GM18951 (cell line): ENCODE results near the gene ACSM2A.
"Not testable (repeated sequence)": the region's sequence is repeated elsewhere in the genome, so short reads cannot be mapped to it uniquely, and the experiment has no call there.

ENCODE experiments used
- POLR2A ChIP-seq: IDR thresholded peaks from 4 replicates; pipeline ENCODE4 v1.6.1; 2011; ENCODE audit warnings: mild to moderate bottlenecking; ENCODE audit not compliant: insufficient read length, insufficient read depth; ENCODE audit errors: extremely low read depth
- in situ Hi-C: fragments of 300-500 bp; cut with MboI; formaldehyde crosslinking; loops from one replicate; pipeline ENCODE4 v1.12.0; 2022; ENCODE audit warnings: low sequenced_read_pairs, mixed read lengths, inconsistent platforms; ENCODE audit not compliant: unreplicated experiment

ACSM2A gene

DNA sequence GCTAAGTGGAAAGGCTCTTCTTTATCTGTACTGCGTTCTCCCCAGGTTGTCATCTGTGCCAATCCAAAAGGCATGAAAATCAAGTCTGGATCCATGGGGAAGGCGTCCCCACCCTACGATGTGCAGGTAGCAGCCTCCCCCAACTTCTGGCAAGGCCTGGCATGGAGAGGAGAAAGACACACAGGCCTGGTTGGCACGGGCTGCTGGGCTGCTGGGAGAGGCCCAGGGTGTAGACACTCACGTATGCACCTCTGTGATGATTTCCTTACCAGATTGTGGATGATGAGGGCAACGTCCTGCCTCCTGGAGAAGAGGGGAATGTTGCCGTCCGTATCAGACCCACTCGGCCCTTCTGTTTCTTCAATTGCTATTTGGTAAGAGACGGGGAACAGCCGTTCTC is 20.4 kb upstream of the ACSM2A start:
- TF ChIP-seq POLR2A = no peak
- in situ Hi-C loops = no loop called here

DNA sequence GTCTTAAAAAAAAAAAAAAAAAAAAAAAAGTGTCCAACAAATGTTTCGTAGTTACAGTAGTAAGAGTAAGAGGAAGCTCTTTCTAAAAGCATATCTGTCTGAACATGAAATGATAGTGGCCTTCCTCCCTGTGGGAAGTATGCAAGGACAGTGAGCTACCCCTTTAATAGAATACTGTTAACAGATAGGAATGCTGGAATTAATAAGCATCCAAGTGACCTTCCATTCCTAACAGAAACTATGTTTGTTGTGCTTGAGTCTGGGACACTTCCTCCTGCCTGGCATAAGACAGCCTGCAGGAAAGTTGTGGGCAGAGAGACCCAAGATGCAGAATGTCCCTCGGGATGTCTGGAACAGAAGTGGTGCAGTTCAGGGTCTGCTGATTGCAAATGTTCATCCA is 12.4 kb upstream of the ACSM2A start:
- in situ Hi-C loops = not testable (repeated sequence)

DNA sequence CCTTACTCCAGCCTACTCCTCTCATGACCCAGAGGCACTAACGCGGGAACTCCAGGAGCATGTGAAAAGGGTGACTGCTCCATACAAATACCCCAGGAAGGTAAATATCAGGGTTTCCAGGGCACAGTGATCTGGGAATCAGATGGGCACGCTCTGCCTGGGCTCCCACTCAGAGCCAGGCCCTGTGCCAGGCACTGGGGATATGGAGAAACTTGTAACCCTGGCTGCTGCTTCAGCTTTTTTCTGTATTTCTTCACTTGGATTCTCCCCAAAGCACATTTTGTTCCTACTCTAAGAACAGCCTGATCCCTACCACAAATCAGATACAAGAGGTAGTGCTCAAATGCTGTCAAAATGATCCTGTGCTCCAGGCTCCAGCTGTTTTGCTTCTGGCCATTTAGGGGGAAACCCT is 11.5 kb upstream of the ACSM2A start:
- in situ Hi-C loops = loop anchor here (5.0 kb wide), 1 partner anchor 147 kb away; no protein-coding TSS in a partner anchor

DNA sequence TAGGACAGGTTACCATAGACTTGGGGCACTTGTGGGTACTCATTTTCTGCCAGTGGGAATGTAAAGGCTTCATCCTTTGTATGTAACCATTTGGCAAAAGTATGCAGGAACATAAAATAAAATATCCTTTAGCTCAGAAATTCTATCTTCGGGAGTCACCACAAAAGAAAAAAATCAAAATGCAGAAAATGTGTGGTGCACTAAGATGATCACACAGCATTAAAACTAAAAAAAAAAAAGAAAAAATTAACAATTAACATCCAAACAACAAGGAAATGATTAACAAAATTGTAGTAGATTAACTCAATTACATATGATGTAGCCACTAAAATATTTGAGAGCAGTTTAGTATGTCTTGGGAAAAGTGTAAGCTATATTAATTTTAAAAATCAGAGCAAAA is 10.6 kb upstream of the ACSM2A start:
- in situ Hi-C loops = loop anchor here (5.0 kb wide), 1 partner anchor 147 kb away; no protein-coding TSS in a partner anchor

DNA sequence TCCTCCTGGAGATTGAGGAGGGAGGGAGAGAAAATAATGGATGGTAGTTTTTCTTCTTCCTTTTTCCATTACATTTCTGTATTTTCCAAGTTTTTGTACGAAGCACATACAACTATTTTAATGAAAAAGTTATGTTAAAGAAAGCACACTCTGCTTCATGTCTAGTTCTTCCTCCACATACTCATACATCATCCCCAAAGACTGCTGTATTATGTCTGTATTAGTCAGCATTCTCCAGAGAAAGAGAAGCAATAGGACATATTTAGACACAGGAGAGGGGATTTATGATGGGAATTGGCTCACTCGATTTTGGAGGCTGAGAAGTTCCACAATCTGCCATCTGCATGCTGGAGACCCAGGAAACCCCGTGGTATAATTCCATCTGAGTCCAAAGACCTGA is 10.1 kb upstream of the ACSM2A start:
- no peak for TF ChIP-seq POLR2A

DNA sequence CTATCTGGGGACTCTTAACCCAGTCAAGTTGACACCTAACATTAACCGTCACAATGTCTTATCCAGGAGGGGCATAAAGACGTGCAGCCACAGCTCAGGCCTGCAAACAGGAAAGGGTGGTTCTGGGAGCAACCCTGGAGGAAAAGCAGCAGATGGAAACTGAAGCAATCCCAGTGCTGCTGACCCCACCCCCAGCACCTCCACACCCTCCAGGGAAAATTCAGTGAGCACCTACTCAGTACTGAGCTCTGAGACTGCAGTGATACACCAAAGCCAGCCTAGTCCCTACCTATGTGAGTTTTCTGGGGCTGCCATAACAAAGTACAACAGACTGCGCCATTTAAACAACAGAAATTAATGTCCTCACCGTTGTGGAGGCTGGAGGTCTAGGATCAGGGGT is 9.5 kb upstream of the ACSM2A start:
- in situ Hi-C loops = loop anchor here (5.0 kb wide), 1 partner anchor 145 kb away; no protein-coding TSS in a partner anchor

More for the DNA sequence above, 10.1 kb upstream of the ACSM2A start:
- in situ Hi-C loops = loop anchor here (5.0 kb wide), 1 partner anchor 146 kb away; no protein-coding TSS in a partner anchor

DNA sequence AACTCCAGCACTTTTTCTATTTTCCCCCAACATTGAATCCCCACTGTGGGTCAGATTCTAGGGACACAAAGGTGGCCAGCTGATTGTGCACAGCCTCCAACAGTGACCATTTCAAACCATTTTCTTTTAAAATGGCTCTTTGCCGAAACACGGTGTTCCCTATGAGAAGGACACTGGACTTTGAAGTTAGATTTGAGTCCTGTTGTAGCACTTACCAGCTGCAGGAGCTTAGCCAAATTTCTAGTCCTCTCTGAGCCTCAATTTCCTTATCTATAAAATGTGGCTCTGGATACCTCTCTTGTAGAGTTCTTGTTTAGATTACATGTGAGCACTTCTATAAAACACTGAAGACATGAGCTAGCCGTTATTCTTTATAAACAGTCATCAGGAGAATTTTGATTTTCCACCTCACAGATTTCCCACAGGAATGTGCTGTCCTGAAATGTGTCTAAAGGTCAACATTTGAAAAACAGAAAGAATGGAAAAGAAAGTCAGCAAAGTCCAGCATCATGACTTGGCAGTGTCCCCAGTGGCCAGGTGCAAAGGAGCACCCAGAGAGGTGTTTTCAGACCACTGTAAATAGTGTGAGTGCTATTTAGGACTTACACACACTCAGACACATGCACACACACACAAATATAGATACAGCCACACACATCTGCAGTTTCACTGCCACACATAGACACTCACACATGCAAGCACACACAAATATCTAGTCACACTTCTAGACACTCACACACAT is 4.5 kb upstream of the ACSM2A start:
- in situ Hi-C loops = not testable (repeated sequence)

DNA sequence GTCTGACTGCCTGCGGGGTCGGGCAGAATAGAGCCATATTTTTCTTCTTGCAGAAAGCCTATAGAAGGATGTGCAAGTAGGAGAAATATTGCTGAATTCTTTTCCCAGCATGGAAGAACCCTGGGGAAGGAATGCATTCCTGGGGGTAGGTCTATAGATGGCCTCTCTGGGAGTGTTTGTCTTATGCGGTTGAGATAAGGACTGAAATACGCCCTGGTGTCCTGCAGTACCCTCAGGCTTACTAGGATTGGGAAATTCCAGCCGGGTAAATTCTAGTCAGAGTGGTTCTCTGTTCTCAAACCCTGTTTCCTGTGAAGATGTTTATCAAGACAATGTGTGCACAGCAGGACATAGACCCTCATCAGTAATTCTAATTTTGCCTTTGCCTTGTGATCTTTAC is 2.3 kb downstream of the ACSM2A start:
- in situ Hi-C loops = not testable (repeated sequence)

DNA sequence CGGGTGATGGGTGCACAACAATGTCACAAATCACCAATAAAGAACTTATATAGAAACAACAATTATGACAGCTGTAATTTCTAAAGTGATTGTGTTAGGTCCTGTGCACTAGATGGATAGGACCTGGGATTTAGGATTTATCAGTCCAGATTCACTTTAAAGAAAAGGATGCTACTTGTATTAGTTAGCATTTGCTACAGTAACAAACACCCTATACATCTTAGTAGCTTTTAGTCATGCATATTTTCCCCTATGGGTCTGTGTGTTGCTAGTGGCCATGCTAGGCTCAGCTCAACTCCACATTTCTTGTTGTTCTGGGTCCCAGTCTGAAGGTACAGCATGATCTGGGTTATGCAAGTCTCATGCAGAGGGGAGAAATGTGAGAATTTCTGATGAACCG is 7.9 kb downstream of the ACSM2A start:
- in situ Hi-C loops = not testable (repeated sequence)

DNA sequence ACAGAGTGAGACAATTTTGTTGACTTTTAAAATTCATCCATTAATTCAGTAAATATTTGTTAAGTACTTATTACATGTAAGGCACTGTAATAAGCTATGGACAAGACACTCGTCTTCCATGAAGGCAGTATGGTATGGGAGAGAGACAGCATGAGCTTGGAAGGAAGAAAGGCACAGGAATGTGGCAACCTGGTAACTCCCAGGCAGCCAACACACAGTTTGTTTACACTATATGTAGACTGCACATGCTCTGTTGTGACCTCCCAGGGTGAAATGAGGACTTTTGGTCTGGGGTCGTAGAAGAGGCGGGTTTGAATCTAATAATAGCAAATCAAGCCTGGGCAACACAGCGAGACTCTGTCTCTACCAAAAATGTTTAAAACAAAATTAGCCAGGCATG is 9.0 kb downstream of the ACSM2A start:
- in situ Hi-C loops = not testable (repeated sequence)

DNA sequence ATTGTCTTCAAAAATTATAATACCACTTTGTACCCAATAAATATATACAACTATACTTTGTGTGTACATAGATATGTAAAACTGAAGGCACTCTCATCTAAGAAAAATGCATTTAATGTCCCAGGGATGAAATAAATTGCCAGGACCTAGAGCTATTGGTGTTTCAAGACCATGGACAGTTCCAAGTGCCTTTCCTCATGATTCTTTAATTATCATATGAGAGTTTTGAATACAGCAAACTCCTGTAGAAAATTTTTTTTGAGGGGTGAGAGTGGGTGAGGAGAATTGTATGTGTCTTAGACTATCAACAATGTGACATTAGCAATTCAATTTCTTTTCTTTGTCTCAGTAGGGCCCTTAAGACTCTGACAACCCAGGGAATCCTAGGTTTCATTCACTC is 17.6 kb downstream of the ACSM2A start:
- in situ Hi-C loops = loop anchor here (5.0 kb wide), 1 partner anchor 88 kb away; no protein-coding TSS in a partner anchor

DNA sequence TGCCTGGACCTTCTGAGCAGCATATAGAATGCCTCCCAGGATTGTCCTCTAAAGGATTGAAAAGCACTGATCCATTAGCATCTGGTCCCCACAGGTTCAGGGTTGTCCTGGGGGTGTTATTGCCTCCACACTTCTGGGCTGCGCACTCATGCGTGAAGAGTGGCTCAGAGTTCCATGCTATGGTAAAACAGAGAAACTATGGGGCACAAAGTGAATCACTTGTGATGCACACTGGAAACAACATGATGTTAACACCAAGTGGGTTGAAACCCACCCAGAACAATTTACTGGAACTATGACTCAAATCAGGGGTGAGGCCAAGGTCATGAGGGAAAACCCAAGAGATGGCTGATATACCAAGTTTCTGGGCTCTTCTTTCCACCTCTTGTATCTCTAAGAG is 18.6 kb downstream of the ACSM2A start:
- in situ Hi-C loops = loop anchor here (5.0 kb wide), 1 partner anchor 87 kb away; no protein-coding TSS in a partner anchor

DNA sequence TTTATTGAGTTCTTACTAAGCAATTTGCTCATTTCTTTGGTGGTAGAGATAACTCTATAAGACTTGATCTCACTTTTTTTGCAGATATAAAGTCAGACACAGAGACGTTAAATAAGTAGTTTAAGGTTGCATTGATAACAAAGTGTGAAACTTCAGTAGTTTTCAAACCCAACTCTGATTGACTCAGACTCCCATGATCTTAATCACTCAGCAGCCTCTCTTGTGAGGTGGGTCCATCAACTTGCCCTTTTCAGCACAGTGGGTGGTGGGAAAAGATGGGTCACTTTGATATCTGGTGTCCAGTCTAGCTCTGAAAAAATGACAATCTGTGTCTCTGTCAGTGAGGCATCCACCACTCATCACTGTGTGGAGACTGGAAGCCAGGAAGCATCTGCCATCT is 19.4 kb downstream of the ACSM2A start:
- in situ Hi-C loops = not testable (repeated sequence)

DNA sequence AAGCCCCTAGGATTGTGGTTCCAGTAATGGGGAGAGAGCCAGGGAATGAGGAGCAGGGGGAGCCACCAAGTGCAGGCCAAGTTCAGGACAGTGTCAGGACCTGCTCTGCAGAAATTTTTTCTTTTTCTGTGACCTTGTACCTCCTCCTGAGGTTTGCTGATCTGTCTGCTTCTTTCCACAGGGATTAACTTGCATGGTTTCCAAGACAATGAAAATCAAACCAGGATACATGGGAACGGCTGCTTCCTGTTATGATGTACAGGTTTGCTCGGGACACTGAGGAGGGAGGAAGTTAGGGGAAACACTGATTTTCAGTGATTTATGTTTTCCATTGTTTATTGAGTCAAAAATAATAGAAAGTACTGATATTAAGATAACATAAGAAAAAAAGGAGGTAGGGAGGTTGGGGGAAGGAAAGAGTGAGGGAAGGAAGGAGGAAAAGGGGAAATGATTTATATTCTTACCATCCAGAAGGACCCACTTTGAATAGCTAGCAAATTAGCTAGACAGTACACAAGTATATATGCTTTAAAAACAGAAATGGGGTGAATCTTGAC is 25.9 kb downstream of the ACSM2A start:
- in situ Hi-C loops = not testable (repeated sequence)

DNA sequence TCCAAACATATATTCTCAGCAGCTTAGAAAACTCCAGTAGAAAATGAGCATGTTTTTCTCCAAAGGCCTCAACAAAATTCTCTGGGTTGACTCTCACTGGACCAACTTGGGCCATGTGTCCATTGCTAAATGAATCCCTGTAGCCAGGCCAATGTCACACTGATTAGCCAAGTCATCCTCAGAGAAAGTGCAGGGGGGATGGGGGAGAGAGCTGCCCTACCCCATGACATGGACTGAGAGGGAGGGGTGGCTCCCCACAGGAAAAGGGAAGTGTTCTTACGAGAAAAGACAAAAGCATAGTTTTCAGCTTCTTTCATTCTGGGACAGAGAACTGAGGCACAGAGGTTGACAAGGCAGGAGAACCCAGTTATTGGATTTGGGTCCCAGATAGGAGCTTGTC is 32.7 kb downstream of the ACSM2A start:
- in situ Hi-C loops = not testable (repeated sequence)

DNA sequence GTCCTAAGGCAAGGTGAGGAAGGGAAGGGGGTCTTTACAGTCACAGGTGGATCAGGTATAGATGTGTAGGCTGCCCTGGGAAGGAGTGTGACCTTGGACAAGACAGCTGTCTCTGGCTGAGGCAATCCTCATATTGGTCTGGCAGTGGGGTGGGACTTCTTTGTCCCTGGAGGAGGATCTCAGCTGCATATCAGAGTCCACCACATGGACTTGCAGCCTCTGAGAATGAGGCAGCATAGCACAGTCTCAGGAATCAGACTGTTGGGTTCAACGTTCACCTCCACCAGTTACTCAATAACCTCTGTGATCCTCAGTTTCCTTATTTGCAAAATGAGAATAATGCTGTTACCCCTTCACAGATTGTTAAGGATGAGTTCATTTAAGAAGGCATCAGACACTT is 33.4 kb downstream of the ACSM2A start:
- TF ChIP-seq POLR2A = no peak
- in situ Hi-C loops = no loop called here
